ENCODE measurements around the gene SMAD6. TPM values are rescaled to one million over a fixed set of nuclear protein-coding genes. Genes with fewer than 3 reads are reported as not detected.

SMAD6 gene
- total RNA-seq, 1 donor from 2014 or later, result 0.79 TPM

DNA sequence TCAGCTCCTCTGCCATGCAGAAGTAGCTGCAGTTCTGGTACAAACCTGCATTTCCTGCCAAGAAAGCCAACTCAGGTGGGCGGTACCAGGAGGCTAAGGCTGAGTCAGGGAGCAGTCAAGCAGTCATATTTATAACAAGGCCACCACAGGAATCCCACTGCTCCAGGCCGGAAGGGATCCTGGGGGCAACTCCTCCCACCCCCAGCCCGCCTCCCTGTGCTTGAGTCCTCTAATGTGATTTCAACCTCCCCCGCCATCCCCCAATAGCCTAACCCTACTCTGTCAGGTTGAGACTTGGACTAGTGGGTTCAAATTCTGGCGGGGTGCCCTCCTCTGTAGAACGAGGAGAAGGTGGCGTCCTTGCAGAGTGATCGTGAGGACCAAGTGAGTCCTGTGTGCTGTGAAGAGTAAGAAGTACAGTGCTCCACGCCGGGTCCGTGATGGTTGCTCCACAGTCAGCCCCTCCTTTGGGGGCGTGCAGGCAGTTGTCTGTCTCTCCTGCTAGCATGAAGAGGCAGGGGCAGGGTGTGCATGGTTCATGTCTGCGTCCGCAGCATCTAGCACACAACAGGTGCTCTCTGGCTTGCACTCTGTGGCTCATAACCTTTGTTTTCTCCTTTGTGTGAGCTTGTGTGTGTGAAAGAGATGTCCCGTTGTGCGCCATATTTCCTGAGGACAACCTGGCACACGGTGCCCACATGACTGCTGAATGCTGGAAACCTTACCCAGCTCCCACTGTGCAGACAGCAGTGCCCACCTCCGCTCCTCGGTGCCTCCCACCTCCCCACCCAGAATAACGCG lies 78.3 kb downstream of the SMAD6 start:
- no peak overlapping the region for H3K4me3 ChIP-seq (ENCODE audit: low read depth, low read length)
- TF ChIP-seq, protein P1, sequence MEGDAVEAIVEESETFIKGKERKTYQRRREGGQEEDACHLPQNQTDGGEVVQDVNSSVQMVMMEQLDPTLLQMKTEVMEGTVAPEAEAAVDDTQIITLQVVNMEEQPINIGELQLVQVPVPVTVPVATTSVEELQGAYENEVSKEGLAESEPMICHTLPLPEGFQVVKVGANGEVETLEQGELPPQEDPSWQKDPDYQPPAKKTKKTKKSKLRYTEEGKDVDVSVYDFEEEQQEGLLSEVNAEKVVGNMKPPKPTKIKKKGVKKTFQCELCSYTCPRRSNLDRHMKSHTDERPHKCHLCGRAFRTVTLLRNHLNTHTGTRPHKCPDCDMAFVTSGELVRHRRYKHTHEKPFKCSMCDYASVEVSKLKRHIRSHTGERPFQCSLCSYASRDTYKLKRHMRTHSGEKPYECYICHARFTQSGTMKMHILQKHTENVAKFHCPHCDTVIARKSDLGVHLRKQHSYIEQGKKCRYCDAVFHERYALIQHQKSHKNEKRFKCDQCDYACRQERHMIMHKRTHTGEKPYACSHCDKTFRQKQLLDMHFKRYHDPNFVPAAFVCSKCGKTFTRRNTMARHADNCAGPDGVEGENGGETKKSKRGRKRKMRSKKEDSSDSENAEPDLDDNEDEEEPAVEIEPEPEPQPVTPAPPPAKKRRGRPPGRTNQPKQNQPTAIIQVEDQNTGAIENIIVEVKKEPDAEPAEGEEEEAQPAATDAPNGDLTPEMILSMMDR (IDR thresholded peaks at IDR 0.05; ENCODE audit: insufficient read depth, low read length, severe bottlenecking), result no peak
- no peaks in the 10 kb centered on the region for H3K36me3 ChIP-seq (ENCODE audit: control insufficient read depth, insufficient read depth, low read length)
- H3K27me3 ChIP-seq (ENCODE audit: control insufficient read depth, insufficient read depth, low read length), result peaks cover 2% of the 10 kb centered on the region
- DNase-seq (ENCODE audit: low read depth) (peak; percentile 75), FAIRE-seq (peak; percentile 43)

DNA sequence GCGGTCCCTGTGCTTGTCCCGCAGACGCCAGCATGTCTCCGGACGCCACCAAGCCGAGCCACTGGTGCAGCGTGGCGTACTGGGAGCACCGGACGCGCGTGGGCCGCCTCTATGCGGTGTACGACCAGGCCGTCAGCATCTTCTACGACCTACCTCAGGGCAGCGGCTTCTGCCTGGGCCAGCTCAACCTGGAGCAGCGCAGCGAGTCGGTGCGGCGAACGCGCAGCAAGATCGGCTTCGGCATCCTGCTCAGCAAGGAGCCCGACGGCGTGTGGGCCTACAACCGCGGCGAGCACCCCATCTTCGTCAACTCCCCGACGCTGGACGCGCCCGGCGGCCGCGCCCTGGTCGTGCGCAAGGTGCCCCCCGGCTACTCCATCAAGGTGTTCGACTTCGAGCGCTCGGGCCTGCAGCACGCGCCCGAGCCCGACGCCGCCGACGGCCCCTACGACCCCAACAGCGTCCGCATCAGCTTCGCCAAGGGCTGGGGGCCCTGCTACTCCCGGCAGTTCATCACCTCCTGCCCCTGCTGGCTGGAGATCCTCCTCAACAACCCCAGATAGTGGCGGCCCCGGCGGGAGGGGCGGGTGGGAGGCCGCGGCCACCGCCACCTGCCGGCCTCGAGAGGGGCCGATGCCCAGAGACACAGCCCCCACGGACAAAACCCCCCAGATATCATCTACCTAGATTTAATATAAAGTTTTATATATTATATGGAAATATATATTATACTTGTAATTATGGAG lies 79.1 kb downstream of the SMAD6 start:
- FAIRE-seq (no peak), DNase-seq (ENCODE audit: low read depth) (no peak)
- Histone ChIP-seq H3K4me3 (ENCODE audit: low read depth, low read length) (no peak overlapping the region), H3K27me3 (ENCODE audit: control insufficient read depth, insufficient read depth, low read length) (peaks cover 2% of the 10 kb centered on the region), H3K36me3 (ENCODE audit: control insufficient read depth, insufficient read depth, low read length) (no peaks in the 10 kb centered on the region)
- TF ChIP-seq, protein P1 (IDR thresholded peaks at IDR 0.05; ENCODE audit: insufficient read depth, low read length, severe bottlenecking), result no peak

DNA sequence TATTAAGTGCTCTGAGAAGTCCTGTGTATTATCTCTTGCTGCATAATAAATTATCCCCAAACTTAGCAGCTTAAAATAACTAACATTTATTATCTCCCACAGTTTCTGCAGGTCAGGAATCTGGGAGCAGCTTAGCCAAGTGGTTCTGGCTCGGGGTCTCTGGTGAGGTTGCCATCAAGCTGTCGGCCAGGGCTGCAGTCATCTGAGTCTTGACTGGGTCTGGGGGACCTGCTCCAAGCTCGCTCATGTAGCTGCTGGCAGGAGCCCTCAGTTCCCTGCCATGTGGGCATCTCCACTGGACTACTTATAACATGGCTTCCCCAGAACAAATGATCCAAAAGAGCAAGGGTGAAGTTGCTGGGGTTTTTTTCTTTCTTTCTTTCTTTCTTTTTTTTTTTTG lies 80.7 kb downstream of the SMAD6 start:
- H3K4me3 ChIP-seq (ENCODE audit: low read depth, low read length), result no peak overlapping the region
- TF ChIP-seq, protein P1 (IDR thresholded peaks at IDR 0.05; ENCODE audit: insufficient read depth, low read length, severe bottlenecking), result no peak
- FAIRE-seq, result no peak
- H3K27me3 ChIP-seq (ENCODE audit: control insufficient read depth, insufficient read depth, low read length), result peaks cover 2% of the 10 kb centered on the region
- H3K36me3 ChIP-seq (ENCODE audit: control insufficient read depth, insufficient read depth, low read length), result no peaks in the 10 kb centered on the region
- no peak for DNase-seq (ENCODE audit: low read depth)

DNA sequence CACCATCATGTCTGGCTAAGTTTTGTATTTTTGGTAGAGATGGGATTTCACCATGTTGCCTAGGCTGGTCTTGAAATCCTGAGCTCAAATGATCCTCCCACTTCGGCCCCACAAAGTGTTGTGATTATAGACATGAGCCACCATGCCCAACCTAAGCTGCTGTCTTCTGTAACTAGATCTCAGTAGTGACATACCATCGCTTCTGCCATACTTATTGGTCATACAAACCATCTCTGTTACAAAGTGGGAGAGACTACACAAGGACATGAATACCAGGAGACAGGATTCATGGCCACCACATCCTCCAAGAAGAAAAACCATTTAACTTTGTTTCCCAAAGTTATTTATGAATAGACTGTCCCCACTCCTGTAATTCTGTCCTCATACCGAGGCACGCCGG lies 81.3 kb downstream of the SMAD6 start:
- peaks cover 2% of the 10 kb centered on the region for H3K27me3 ChIP-seq (ENCODE audit: control insufficient read depth, insufficient read depth, low read length)
- TF ChIP-seq, protein P1 (IDR thresholded peaks at IDR 0.05; ENCODE audit: insufficient read depth, low read length, severe bottlenecking), result no peak
- H3K4me3 ChIP-seq (ENCODE audit: low read depth, low read length), result no peak overlapping the region
- no peaks in the 10 kb centered on the region for H3K36me3 ChIP-seq (ENCODE audit: control insufficient read depth, insufficient read depth, low read length)
- DNase-seq (ENCODE audit: low read depth) (no peak), FAIRE-seq (no peak)

DNA sequence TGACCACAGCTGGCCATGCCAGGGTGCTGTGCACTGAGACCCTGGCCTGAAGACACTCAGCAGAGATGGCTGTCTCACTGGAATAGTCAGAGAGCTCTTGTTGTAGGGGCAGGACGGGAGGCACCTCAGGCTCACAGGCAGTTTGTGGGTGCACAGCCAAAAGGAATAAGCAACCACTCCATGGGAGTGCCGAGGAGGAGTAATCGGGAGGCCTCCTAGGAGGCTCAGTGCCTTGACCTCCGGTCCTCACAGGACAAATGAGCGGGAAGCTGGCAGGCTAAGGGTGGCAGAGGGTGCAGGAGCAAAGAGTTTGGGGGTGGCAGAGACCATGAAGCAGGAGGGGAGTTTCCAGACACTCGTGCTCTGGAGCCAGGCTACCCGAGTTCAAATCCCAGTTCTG lies 81.7 kb downstream of the SMAD6 start:
- H3K4me3 ChIP-seq (ENCODE audit: low read depth, low read length), result no peak overlapping the region
- H3K27me3 ChIP-seq (ENCODE audit: control insufficient read depth, insufficient read depth, low read length), result peaks cover 2% of the 10 kb centered on the region
- TF ChIP-seq, protein P1 (IDR thresholded peaks at IDR 0.05; ENCODE audit: insufficient read depth, low read length, severe bottlenecking), result no peak
- no peak for DNase-seq (ENCODE audit: low read depth)
- H3K36me3 ChIP-seq (ENCODE audit: control insufficient read depth, insufficient read depth, low read length), result no peaks in the 10 kb centered on the region
- FAIRE-seq, result no peak

All from bronchial epithelial cell (primary cell).